Upper lobe of left lung (tissue), 4 donors: ENCODE measurements around the gene PDE6A.

Experiments used
- EP300 ChIP-seq, 4 donors: sonication (generic); formaldehyde crosslinking; IDR thresholded peaks; one replicate each; pipeline ENCODE4 v1.5.1; 2017; ENCODE audit warnings: antibody characterized with exemption in 4 of 4, control low read depth in 2 of 4
- POLR2A ChIP-seq, 4 donors: fragments of 450-650 bp; IDR thresholded peaks; one replicate each; pipeline ENCODE4 v1.5.1; 2016 to 2017; ENCODE audit warnings: antibody characterized with exemption in 4 of 4, mild to moderate bottlenecking in 2 of 4
- TF ChIP-seq, protein P1 (sequence below), 6 experiments: fragments of 450-650 bp in 4 of 6; fragments of 200-600 bp in 2 of 6; sonication (generic) in 2 of 6; IDR thresholded peaks; one replicate each; pipeline ENCODE4 v1.5.1; 2016 to 2019; ENCODE audit warnings: antibody characterized with exemption in 6 of 6

DNA sequence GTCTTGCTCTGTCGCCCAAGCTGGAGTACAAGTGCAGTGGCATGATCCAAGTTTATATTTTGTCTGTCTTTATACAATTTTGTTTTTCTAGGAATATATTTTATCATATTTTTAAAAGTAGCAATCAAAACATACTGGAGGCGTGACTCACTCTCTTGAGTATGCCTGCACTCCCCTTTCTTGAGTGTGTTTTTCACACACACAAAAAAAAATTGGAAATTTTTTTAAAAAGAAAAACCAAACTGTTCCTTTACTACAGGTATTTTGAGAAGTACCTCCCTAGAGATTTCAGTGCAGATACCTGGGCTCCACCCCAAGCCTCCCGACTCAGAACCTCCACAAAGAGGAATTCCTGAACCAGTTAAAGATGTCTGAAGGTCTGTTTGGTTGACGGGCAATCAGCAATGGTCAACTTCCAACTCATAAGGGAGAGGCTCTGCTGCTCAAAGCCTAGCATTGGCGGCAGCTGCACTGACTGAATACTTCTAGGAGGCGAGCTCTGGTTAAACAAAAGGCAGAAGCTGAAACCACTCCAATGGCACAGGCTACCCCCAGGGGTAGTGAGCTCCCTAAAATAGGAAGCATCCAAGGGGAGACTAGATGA lies 27.4 kb downstream of the PDE6A start:
- TF ChIP-seq, protein P1, sequence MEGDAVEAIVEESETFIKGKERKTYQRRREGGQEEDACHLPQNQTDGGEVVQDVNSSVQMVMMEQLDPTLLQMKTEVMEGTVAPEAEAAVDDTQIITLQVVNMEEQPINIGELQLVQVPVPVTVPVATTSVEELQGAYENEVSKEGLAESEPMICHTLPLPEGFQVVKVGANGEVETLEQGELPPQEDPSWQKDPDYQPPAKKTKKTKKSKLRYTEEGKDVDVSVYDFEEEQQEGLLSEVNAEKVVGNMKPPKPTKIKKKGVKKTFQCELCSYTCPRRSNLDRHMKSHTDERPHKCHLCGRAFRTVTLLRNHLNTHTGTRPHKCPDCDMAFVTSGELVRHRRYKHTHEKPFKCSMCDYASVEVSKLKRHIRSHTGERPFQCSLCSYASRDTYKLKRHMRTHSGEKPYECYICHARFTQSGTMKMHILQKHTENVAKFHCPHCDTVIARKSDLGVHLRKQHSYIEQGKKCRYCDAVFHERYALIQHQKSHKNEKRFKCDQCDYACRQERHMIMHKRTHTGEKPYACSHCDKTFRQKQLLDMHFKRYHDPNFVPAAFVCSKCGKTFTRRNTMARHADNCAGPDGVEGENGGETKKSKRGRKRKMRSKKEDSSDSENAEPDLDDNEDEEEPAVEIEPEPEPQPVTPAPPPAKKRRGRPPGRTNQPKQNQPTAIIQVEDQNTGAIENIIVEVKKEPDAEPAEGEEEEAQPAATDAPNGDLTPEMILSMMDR (IDR thresholded peaks at IDR 0.05): no peak
- TF ChIP-seq POLR2A (IDR thresholded peaks at IDR 0.05) (no peak), EP300 (IDR thresholded peaks at IDR 0.05) (no peak)
